Skin epidermis (tissue), 12 donors: ENCODE measurements around the gene NOX3.
"Not testable (repeated sequence)": the region's sequence is repeated elsewhere in the genome, so short reads cannot be mapped to it uniquely, and the experiment has no call there.

Experiments
- H3K27ac ChIP-seq, 21 experiments: fragments of 200-600 bp; sonication (generic) in 11 of 21; one replicate each; pipeline ENCODE4 v1.5.0; 2020; ENCODE audit warnings: mild to moderate bottlenecking in 3 of 21, inconsistent platforms in 2 of 21, moderate library complexity in 2 of 21
- H3K4me3 ChIP-seq, 7 experiments: fragments of 200-600 bp; sonication (generic) in 2 of 7; one replicate each; pipeline ENCODE4 v1.5.0; 2020; ENCODE audit warnings: inconsistent platforms in 2 of 7, mild to moderate bottlenecking in 2 of 7, moderate library complexity in 1 of 7

NOX3 gene

DNA sequence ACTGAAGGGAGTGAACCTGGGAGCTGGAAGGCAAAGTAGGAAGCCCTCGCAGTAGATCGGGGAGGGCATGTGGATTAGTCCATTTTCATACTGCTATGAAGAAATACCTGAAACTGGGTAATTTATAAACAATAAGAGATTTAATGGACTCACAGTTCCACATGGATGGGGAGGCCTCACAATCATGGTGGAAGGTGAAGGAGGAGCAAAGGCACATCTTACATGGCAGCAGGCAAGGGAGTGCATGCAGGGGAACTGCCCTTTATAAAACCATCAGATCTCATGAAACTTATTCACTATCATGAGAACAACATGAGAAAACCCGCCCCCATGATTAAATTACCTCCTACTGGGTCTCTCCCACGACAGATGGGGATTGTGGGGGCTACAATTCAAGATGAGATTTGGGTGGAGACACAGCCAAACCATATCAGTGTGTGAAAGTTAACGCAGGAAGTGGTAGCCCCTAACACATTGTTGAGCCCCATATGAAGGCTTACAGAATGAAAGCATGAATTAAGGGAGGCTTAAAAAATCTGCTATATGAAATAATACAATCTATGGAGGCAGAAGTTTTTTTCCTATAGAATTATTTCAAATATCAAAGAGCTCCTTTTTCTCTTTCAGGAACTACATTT is 15.5 kb upstream of the NOX3 start:
- not testable (repeated sequence) for H3K4me3 ChIP-seq, H3K27ac ChIP-seq

DNA sequence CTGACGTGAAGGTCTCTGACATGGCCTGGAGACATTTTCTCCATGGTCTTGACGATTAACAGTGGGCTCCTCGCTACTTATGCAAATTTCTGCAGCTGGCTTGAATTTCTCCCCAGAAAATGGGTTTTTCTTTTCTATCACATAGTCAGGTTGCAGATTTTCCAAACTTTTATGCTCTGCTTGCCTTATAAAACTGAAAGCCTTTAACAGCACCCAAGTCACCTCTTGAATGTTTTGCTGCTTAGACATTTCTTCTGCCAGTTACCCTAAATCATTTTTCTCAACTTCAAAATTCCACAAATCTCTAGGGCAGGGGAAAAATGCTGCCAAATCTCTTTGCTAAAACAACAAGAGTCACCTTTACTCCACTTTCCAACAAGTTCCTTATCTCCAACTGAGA is 12.9 kb upstream of the NOX3 start:
- not testable (repeated sequence) for H3K27ac ChIP-seq, H3K4me3 ChIP-seq

DNA sequence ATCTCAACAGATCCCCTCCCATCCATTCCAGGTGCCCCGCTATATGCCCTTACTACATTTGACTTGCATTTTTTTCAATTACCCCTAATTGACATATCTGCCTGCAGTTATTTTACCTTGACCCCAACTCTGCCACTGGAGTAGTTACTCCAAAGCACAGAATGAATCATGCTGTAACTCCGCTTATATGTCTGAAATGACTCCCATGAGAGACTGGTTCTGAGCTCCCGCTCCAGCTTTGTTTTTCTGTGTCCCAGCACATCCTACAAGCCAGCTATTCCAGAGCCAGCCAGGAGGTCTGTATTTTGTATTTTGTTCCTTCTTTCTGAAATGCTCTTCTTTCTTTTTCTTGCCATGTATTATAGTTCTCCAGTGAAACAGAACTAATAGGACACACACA is 10.9 kb upstream of the NOX3 start:
- H3K27ac ChIP-seq: no peak overlapping the region

DNA sequence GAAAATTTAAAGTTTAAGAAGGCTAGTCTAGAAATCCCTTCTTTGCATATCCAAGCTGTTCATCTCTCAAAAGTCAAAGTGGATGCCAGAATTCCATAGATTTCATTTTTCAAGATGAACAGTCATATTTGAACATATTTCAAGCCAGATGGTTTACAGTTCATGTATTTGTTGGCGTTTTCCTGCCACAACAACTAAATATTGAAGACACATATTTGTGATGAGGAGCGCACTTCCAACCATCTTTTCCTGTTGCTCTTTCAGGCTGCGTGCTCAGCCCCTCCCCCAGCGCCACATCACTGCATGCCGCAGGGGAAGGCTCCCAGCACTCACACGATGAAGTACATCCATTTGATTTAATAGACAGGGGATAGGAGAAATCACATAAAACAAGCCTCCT is 5.9 kb upstream of the NOX3 start:
- Histone ChIP-seq H3K27ac (peak overlapping the region in 1 of 21 experiments; percentile 37), H3K4me3 (no peak overlapping the region)

More for the DNA sequence above, 10.9 kb upstream of the NOX3 start:
- no peak overlapping the region for H3K4me3 ChIP-seq

DNA sequence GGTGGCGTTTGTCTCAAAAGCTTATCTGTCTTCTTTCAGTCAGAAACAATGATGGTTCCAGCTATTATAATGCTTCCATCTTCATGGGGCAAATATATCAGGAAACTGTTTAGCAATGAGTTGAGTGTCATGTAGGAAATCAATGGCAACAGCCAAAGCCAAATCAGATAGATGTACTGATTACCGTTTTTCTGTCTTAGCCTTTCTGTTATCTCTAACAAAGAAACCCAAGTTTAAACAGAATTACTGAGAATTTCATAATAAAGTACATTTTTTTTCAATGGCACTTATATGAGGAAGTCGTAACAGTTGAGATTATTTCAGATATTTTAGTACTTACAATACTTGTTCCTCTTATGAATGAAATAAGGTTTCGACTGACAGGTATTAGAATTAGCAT is 1.2 kb downstream of the NOX3 start:
- Histone ChIP-seq H3K4me3 (no peak overlapping the region), H3K27ac (no peak overlapping the region)

DNA sequence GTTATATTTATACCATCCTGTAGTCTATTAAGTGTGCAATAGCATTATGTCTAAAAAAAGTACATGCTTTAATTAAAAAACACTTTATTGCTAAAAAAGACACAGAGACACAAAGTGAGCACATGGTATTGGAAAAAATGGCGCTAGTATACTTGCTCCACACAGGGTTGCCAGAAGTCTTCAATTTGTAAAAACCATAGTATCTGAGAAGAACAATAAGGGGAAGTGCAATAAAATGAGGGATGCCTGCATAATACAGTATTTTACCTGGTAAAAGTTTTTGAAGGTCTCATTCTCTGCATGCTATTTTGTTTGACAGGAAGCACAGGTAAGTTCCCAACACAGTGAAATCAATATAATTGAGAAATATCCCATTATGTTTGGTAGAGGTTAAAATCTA is 1.6 kb downstream of the NOX3 start:
- no peak overlapping the region for H3K4me3 ChIP-seq

DNA sequence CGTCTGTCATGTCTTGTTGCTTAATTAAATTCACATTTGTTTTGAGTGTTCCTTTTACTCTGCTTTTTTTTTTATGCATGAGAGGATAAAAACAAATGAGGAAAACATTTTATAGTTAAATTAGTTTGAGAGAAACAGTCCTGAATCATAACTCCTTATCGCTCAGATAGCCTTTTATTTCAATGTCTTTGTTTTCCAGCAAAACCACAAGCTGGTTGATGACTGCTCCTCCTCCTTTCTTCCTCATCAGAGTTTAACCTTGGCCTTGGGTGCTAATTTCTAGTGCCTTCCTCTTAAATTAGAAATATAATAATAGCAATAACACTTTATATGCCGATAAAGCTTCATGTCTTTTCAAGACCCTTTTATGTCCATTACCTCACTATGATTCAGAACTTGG is 3.1 kb downstream of the NOX3 start:
- Histone ChIP-seq H3K27ac (no peak overlapping the region), H3K4me3 (no peak overlapping the region)

More for the DNA sequence above, 1.6 kb downstream of the NOX3 start:
- H3K27ac ChIP-seq: no peak overlapping the region

DNA sequence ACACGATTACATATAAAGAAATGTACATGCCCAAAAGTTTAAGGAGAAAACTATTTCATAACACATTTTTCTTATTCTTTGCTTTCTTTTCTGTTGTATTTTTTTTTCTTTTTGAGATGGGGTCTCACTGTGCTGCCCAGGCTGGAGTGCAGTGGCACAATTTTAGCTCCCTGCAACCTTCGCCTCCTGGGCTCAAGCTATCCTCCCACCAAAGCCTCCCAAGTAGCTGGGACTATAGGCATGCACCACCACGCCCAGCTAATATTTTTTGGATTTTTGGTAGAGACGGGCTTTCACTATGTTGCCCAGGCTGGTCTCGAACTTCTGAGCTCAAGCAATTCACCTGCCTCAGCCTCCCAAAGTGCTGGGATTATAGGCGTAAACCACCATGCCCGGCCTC is 4.1 kb downstream of the NOX3 start:
- not testable (repeated sequence) for H3K27ac ChIP-seq, H3K4me3 ChIP-seq

DNA sequence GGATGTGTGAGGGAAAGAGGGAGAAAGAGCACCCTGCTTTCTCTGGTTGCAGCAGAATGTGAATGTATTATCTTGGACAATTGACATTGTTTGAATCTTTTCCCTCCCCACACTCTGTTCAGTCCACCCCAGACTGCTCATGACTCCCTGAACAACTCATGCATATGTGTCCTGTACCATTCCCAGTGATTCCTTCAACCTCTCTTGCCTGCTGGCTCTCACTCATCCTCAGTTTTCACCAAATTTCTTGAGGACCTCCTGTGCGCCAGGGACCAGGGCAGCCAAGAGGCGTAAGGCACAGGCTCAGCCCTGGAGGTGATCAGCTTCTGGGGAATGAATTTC is 5.4 kb downstream of the NOX3 start:
- Histone ChIP-seq H3K4me3 (no peak overlapping the region), H3K27ac (no peak overlapping the region)

DNA sequence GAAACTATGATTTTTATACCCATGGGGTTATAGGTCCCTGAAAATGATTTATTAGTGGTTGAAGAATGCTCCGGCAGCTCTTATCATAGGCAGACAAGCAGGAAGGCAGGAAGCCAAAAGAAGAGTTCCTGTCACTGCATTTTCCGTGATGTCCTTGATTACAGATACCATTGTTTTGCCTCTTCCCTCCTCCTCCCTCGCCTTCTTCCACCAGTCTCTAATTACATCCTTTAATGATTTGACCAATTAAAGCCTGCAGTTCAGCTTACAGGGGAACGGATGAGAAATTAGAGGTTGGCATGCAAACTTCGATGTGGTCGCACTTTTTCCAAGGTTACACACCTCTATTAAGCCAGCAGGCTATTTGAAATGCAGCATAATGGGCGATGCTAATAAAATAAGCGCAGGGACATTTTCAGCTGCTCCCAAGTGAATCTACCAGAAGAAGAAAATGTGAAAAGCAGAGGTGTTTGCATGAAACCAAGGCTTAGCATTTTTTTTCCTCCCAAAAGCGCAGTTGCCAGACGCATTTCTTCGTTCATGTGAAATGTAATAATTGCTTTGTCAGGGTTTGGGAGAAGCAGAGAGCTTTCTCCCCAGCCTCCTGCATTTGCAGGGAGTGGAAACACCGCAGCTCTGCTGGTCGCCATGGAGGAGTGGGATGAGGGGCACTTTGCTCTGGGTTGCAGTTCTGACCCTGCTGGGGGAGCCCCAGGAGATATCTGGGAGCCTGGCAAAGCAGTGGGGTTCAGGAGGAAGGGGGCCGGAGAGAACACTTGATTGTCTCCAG is 6.0 kb downstream of the NOX3 start:
- H3K4me3 ChIP-seq: no peak overlapping the region
- H3K27ac ChIP-seq: peak overlapping the region in 1 of 21 experiments; percentile 23

DNA sequence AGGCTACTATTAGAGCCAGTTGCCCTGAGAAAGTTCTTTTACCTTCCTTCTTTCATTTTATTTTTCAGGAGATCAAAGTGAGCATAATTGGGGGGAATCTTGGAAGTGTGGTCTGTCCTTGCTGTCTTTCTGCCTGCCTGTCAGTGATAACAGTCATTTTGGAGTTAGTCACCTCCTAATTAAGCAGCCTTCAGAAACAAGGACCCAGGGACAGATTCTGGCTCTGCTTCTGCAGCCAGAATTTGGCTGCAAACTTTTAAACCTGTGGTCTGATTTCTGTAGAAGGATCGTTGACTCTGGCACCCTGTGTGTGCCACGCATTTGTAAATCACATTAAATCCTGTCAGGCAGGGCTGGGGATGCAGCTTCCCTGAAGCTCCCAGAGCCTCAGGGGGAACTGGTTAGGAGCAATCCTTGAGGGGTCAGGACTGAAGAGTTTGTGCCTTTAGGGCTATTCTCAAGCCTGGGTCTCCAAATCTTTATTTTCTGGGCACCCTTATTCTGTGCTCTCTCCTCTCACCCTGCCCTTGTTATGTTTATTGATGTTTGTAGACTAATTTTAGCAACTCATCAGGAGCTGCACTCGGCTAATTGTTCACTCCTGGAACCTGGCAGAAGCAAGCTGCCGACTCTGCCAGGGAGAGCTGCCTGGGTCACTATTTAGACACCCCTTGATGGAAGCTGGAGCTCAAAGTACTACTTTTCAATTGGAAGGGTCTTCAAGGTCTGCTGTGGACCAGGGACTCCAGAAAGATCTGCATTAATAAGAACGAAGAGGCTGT is 6.8 kb downstream of the NOX3 start:
- H3K4me3 ChIP-seq: no peak overlapping the region

DNA sequence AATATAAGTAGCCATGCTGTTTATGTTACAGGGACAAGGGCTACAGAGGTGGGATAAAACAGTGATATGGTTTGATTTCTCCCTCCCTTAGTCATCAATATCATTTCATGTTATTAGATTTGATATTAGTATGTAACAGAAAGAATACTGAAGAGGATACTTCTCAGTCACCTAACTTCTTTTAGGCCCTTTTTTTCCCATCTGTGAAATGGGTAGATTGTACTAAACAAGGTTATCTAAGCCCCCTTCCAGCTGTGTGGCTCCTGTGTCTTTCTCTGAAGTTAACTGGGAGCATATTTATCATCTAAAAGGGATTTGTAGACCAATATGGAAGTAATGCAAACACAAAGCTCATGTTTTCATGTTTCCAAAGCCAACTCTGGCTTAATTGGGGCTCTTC is 7.7 kb downstream of the NOX3 start:
- H3K4me3 ChIP-seq: no peak overlapping the region
- H3K27ac ChIP-seq: no peak overlapping the region

More for the DNA sequence above, 6.8 kb downstream of the NOX3 start:
- H3K27ac ChIP-seq: no peak overlapping the region

DNA sequence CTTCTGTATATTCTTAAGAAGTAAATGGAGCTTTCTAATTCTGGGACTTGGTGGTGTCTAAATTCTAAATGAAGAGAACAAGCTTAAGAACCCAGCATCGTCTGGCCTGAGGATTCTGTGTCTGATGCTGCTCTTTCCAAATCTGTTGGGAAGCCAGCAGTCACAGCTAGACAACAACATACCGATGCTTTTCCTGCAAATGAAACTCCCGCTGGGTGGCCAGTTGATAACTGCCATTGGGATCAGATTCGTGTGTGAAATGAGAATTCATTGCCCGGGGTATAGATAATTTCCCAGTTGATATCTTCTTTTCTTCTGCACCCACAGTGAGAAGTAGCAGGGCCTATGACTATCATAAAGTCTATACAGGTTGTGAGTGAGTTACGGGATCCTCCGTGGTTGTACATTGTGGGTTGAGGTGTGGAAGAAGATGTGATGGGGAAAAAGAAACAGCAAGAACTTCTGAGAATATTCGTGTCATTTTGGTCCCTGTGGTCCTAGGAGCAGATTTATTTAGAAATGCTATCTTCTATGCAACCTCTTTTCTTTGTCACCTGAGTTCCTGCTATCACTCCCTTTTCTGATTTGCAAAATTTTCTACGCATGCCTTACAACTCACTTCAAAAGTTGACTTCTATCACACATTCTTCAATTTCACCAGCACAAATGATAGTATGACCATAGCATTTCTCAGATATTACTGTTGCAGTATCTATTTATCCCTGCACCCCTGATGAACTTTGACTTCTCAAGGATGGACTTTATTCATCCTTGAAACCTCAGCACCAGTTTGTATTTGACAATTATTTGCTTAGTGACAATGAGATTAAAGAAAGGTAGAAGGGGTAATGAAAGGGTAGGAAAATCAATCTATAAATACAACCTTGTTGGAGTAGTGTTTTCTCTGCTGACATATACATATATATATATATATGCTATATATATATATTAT is 10.4 kb downstream of the NOX3 start:
- Histone ChIP-seq H3K4me3 (no peak overlapping the region), H3K27ac (no peak overlapping the region)

DNA sequence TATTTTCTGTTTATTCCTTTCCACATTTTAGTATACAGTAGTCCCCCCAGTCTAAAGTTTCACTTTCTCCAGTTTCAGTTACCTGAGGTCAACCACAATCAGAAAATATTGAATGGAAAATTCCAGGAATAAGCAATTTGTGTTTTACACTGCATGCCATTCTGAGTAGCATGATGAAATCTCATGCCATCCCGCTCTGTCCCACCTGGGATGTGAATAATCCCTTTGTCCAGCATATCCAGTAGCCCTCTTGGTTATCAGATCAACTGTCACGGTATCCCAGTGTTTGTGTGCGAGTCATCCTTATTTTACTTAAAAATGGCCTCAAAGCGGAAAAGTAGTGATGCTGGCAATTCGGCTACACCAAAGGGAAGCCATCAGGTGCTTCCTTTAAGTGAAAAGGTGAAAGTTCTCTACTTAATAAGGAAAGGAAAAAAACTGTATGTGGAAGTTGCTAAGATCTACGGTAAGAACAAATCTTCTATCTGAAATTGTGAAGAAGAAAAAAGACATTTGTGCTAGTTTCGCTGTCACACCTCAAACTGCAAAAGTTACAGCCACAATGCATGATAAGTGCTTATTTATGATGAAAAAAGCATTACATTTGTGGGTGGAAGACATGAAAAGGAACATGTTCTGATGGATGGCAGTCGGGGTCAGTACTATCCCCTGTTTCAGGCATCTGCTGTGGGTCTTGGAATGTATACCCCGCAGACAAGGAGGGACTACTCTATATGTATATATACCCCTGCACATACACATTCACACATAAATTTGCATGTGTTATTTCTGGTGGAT is 11.3 kb downstream of the NOX3 start:
- Histone ChIP-seq H3K27ac (no peak overlapping the region), H3K4me3 (no peak overlapping the region)

DNA sequence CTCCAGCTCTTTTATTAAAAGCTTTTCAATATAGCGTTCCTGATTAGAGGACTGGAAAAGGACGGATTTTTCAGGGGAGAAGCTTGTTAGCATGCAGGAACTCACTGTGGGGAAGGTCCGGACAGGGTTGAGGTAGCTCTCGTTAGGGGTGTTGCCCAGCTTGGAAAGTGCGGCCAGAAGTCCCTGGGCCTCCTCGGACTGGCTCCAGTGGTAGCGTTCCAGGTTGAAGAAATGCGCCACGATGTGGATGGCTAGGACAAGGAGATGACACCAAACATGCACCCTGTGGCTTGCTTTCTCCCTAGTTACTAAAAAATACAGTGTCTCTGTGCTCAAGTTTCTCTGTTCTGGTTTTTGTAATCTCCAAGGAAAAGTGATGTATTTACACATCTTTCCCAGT is 12.5 kb downstream of the NOX3 start:
- H3K4me3 ChIP-seq: no peak overlapping the region
- H3K27ac ChIP-seq: no peak overlapping the region

DNA sequence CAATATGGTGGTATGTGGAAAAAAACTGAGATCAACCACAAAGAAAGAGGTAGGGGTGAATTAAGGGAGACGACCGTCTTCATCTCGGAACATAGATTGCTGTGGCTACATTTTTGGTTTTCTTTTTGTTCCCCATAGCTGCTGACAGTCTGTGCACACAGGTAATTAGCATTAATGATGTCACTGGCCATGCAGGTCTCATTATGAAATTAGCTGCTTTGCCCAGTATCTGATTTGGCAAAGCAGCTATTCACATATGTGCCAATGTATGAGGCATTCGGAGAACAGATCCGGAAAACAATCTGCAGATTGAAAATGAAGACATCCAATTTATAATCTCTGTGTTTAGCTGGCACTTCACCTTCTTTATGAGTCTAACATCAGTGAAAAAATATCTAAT is 13.1 kb downstream of the NOX3 start:
- Histone ChIP-seq H3K4me3 (no peak overlapping the region), H3K27ac (no peak overlapping the region)

DNA sequence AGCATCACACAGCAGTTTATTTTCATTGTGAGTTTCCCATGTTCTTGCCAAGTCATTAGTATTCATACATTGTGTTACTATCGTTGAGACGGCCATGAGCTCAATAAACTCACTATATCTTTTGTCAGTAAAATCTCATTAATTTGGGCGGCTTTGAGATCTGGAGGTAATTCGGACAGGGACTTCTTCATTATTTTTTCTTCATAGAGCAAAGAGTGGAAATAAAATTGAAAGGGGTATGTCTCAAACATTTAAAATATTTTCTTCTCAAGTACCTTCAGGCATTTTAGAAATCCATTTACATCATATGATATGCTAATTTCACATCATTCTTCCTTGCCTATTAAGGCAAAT is 14.6 kb downstream of the NOX3 start:
- H3K4me3 ChIP-seq: no peak overlapping the region
- H3K27ac ChIP-seq: no peak overlapping the region

DNA sequence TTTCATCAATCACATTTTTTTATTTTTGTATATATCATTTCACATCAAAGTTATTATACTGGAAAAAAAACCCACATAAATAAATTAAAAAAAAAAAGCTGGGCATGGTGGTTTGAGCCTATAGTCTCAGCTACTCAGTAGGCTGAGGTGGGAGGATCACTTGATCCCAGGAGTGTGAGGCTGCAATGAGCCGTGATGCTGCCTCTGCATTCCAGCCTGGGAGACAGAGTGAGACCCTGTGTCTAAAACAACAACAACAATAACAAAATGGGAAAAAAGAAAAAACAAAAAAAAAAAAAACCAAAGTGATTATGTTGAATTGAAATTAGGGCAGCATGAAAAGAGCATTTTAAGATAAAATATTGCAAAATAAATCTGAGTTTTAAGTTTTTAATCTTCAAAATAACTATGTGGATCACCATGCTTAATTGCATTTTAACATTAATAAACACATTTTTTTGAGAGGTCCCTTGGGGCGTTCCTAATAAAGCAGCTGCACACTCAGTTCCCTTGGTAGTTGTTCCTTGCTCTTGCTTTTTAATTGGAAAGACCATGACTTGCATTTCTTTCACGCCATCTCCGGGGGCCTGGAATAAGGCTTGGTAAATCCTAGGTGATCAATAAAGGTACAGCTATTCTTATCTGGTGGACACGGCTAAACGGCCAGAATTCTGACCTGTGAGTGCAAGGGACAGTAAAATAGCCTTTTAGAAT is 15.1 kb downstream of the NOX3 start:
- Histone ChIP-seq H3K27ac (no peak overlapping the region), H3K4me3 (no peak overlapping the region)

DNA sequence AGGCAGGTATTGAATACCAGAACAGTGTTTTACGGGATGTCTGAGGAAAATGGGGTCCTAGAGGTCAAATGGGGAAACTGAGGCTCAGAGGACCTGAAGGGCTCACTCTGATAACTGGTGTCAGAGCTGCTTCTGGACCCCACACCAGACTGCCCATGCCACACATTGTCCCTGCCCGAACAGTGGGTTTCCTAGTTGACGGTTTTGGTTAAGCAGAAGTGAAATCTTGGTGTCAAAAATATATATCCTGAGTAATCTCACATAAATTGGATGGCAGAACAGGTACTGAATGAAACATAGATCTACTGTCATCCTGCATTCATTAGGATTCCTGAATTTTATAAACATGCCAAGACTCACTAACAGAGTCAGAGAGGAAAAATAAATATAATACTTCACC is 16.3 kb downstream of the NOX3 start:
- no peak overlapping the region for H3K4me3 ChIP-seq

More for the DNA sequence above, 16.3 kb downstream of the NOX3 start:
- no peak overlapping the region for H3K27ac ChIP-seq
